ENCODE results near the gene NUDT14. TPM values are rescaled to one million over a fixed set of nuclear protein-coding genes. Genes with fewer than 3 reads are reported as not detected.

The NUDT14 gene
- total RNA-seq, 1 donor from 2014 or later = 87.4 TPM

GRCh38 chr14:105153331-105153731 is 27.8 kb downstream of the NUDT14 start:
- no peaks in the 10 kb centered on the region for H3K36me3 ChIP-seq (ENCODE audit: control insufficient read depth, insufficient read depth, low read length)

DNA sequence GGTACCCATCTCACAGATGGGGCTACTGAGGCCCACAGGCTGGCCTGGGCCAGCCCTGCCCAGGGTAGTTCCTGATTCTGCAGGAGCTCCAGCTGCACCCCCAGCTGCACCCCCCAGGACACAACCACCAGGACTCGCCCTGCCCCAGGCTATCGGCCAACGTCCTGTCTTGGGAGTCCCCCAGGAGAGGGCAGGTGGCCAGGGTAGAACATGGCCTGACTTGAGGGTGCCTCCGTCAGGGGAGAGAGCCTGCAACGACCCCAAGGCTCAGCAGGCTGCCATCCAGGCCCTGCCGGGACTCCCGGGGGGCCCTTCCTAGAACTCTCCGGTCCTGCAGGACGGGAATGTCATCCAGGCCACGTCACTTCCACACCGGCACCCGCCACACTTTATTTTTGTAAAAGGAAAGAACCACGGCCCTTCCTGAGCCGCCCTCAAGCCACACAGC is 28.3 kb downstream of the NUDT14 start:
- DNase-seq (ENCODE audit: low read depth) = no peak
- no peak overlapping the region for H3K4me3 ChIP-seq (ENCODE audit: low read depth, low read length)
- TF ChIP-seq CTCF (IDR thresholded peaks at IDR 0.05; ENCODE audit: insufficient read depth, low read length, poor library complexity, severe bottlenecking) = no peak
- no peaks in the 10 kb centered on the region for H3K36me3 ChIP-seq (ENCODE audit: control insufficient read depth, insufficient read depth, low read length)
- H3K27me3 ChIP-seq (ENCODE audit: control insufficient read depth, insufficient read depth, low read length) = no peaks in the 10 kb centered on the region

More at GRCh38 chr14:105153331-105153731, 27.8 kb downstream of the NUDT14 start:
- TF ChIP-seq CTCF (IDR thresholded peaks at IDR 0.05; ENCODE audit: insufficient read depth, low read length, poor library complexity, severe bottlenecking) = no peak
- DNase-seq (ENCODE audit: low read depth) = no peak
- H3K4me3 ChIP-seq (ENCODE audit: low read depth, low read length) = no peak overlapping the region
- no peaks in the 10 kb centered on the region for H3K27me3 ChIP-seq (ENCODE audit: control insufficient read depth, insufficient read depth, low read length)

- H3K36me3 ChIP-seq (ENCODE audit: control insufficient read depth, insufficient read depth, low read length) = no peaks in the 10 kb centered on the region
- no peak overlapping the region for H3K4me3 ChIP-seq (ENCODE audit: low read depth, low read length)
- DNase-seq (ENCODE audit: low read depth) = no peak
- no peaks in the 10 kb centered on the region for H3K27me3 ChIP-seq (ENCODE audit: control insufficient read depth, insufficient read depth, low read length)
- no peak for TF ChIP-seq CTCF (IDR thresholded peaks at IDR 0.05; ENCODE audit: insufficient read depth, low read length, poor library complexity, severe bottlenecking)
These were observed 29.0 kb downstream of the NUDT14 start for GRCh38 chr14:105151838-105152793.

GRCh38 chr14:105151084-105151837 is 29.9 kb downstream of the NUDT14 start:
- Histone ChIP-seq H3K4me3 (ENCODE audit: low read depth, low read length) (no peak overlapping the region), H3K27me3 (ENCODE audit: control insufficient read depth, insufficient read depth, low read length) (no peaks in the 10 kb centered on the region), H3K36me3 (ENCODE audit: control insufficient read depth, insufficient read depth, low read length) (no peaks in the 10 kb centered on the region)
- no peak for DNase-seq (ENCODE audit: low read depth)
- TF ChIP-seq CTCF (IDR thresholded peaks at IDR 0.05; ENCODE audit: insufficient read depth, low read length, poor library complexity, severe bottlenecking) = no peak

GRCh38 chr14:105150368-105151083 is 30.6 kb downstream of the NUDT14 start:
- H3K4me3 ChIP-seq (ENCODE audit: low read depth, low read length) = no peak overlapping the region

More at GRCh38 chr14:105150368-105151083, 30.6 kb downstream of the NUDT14 start:
- no peak for TF ChIP-seq CTCF (IDR thresholded peaks at IDR 0.05; ENCODE audit: insufficient read depth, low read length, poor library complexity, severe bottlenecking)
- Histone ChIP-seq H3K36me3 (ENCODE audit: control insufficient read depth, insufficient read depth, low read length) (no peaks in the 10 kb centered on the region), H3K27me3 (ENCODE audit: control insufficient read depth, insufficient read depth, low read length) (no peaks in the 10 kb centered on the region)
- DNase-seq (ENCODE audit: low read depth) = no peak

All from kidney epithelial cell (primary cell).